HG02759 (cell line): ENCODE results near the gene BBS4.

Source experiments
- ATAC-seq: cut with Tn5 transposase; IDR thresholded peaks from one replicate; pipeline ENCODE4 v1.9.1; 2021; ENCODE audit warnings: mild to moderate bottlenecking, moderate library complexity; ENCODE audit not compliant: unreplicated experiment

The BBS4 gene

DNA sequence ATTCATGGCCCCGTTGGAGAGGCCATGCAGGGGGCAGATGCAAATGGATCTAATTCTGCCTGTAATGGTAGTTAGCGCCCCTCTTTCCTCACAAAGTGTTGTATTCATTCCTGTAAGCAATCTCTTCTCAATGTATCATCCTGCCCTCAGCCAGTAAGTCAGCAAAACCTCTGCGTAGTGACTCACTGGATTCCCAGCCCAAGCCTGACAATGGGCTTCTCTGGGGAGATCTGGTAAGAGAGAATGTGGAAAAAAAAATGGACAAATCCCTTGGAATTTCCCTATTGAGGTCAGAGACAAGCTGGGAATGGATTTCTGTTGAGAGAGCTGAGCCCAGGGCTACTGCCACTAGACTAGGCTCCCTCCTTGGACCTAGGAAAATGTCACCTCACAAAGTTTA, 72.2 kb downstream of the BBS4 start:
- ATAC-seq = no peak

DNA sequence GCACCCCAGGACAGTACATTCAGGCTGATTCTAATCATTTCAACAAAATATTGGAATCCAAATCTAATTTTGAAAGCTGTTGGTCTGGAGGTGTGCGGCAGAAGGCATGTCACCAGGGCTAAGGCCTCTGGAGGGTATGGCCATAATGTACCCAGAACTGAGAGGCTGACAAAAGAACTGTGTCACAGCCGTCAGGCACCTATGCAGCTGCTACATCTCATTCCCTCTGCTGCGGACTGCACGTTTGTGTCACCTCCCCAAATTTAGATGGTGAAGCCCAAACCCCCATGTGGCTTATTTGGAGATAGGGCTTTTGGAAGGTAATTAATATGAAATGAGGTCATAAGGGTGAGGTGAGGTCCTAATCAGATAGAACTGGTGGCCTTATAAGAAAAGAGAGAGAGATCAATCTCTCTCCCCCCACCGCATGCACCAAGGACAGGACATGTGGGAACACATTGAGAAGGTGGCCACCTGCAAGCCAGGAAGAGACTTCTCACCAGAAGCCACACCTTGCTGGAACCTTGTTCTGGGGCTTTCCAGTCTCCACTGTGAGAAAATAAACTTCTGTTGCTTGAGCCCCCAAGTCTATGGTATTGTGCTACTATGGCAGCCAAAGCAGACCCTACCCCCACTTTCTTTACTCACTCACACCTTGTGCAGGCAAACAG, 74.7 kb downstream of the BBS4 start:
- no peak for ATAC-seq

DNA sequence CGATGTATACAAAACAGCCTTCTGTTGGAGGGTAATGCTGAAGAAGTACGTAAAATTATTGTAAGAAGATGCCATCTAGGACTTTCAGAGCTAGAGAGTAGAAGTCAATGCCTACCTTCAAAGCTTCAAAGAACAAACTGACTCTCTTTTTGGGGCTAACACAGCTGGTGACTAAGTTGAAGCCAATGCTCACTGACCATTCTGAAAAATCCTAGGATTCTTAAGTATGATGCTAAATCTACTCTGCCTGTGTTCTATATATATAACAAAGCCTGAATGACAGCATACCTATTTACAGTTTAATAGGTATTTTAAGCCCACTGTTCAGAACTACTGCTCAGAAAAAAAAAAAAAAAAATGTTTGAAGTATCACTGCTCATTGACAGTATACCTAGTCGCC, 78.6 kb downstream of the BBS4 start:
- ATAC-seq = no peak

DNA sequence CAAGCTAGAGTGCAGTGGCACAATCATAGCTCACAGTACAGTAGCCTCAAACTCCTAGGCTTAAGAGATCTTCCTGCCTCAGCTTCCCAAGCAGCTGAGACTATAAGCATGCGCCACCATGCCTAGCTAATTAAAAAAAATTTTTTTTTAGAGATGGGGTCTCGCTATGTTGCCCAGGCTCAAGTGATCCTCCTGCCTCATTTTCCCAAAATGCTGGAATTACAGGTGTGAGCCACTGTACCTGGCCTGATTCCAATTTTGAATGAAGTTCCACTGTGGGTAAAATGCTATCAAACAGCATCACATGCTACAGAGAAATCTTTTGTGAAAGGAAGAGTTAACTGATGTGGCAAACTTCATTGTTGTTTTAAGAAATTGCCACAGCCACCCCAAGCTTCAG, 80.0 kb downstream of the BBS4 start:
- no peak for ATAC-seq

DNA sequence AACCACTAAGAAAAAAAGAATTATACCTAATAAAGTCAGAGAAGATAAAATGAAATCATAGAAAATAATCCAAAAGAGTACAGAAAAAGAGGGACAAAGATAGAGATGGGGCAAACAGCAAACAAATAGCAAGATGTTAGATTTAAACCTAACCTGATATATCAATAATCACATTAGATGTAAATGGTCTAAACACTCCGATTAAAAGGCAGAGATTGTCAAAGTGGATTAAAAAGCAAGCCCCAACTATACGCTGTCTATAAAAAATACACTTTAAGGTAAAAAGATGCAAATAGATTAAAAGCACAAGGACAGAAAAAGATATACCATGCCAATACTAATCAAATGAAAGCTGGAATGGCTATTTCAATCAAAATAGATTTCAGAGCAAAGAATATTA, 80.8 kb downstream of the BBS4 start:
- no peak for ATAC-seq

DNA sequence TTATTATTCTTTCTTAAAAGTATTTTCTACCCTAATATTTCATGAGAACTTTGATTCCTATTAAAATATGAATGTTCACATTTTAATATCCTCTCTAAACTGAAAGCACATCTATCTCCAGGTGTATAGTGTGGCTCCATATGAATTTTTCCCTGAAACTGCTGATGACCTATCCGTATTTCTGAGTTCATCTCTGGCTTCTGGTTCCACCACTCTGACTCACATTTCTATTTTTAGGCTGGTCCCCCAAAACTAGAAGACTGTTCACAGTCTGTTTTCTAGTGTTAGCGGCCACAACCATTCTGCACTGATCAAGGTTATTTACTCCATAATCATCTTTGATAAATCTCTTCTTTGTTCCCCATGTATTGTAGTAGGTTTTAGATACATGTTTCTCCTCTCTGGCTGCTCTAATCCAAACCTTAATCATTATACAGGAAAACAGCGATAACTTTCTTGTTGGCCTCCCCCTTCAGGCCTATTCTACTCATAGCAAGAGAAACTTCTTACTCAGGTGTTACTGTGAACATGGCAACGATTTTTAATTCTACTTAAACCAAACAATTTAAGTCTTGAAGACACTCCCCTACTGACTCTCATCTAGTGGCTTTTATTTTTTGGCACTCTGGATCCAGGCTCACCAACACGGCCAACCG, 84.8 kb downstream of the BBS4 start:
- no peak for ATAC-seq

DNA sequence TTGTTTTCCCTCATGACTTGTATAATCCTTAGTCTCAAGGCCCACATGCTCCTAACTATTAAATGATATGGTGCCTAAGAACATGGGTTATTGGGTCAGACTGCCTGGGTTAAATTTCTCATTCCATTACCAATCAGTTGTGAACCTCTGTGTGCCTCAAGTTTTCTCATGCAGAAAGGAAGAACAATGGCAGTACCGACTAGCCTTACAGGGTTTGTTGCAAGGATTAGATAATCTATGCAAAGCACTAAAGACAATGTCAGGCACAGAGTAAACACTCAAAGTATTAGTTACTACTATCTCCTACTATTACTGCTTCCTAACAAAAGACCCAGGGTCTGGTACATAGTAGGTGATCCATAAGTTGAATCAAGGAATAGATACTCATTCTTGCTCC, 85.3 kb downstream of the BBS4 start:
- no peak for ATAC-seq

DNA sequence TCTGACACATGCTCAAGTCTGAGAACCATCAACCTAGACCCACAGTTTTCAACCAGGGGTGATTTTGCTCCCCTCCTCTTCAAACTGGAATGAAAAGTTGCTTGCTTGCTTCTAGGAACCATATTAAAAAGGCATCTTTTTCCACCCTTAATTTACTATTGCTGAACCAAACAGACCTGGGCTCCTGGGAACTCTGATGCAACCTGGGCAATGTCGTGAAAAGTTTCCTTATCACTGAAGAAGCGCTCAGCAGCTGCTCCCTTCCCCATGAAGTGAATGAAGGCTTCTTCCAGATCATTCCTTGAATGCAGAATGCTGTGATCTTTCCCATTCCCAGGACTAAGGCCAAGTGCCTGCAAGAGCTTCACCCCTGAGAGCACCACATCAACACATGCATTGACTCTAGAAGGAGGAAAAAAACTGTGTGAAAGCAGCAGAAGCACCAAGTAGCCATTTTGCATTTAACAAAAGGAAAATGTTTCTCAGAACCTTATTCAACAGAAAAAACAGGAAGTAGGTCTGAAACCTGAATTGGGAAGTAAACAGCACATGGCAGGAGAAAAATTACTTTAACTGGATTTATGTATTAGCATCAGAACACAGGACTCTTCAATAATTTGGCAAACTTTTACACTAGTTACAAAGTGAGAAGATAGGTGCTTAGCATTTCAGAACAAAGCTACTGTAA, 88.8 kb downstream of the BBS4 start:
- no peak for ATAC-seq

DNA sequence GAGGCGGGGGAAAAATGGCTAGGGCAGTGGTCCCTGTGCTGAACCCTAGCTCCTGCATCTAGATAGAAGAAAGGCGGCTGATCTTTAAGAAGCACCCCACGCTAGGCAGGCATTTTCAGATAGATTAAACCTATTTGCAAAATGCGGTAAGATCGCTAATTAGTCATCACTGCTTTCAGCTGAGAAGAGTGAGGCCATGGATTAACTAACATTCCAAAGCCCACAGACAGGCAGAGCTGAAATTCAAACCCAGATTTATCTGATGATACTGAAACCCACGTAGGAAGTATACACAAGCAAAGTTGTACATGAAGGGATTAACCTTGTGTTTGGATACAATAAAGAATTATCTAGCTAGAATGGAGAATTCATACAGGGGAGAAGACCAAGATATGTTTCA, 92.8 kb downstream of the BBS4 start:
- no peak for ATAC-seq

DNA sequence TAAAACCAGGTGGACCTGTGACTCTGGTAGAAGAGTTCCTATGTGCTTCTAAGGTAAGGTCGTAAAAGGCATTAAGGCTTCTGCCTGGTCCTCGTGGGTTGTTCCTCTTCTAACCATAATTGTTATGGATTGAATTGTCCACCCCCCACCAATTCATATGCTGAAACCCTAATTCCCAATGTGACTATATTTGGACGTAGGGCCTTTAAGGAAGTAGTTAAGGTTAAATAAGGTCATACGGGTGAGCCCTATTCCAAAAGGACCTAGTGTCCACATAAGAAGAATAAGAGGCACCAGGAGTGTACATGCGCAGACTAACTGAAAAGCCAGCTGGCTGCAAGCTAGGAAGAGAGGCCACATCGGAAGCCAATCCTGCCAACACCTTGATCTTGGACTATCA, 95.6 kb downstream of the BBS4 start:
- ATAC-seq = no peak

DNA sequence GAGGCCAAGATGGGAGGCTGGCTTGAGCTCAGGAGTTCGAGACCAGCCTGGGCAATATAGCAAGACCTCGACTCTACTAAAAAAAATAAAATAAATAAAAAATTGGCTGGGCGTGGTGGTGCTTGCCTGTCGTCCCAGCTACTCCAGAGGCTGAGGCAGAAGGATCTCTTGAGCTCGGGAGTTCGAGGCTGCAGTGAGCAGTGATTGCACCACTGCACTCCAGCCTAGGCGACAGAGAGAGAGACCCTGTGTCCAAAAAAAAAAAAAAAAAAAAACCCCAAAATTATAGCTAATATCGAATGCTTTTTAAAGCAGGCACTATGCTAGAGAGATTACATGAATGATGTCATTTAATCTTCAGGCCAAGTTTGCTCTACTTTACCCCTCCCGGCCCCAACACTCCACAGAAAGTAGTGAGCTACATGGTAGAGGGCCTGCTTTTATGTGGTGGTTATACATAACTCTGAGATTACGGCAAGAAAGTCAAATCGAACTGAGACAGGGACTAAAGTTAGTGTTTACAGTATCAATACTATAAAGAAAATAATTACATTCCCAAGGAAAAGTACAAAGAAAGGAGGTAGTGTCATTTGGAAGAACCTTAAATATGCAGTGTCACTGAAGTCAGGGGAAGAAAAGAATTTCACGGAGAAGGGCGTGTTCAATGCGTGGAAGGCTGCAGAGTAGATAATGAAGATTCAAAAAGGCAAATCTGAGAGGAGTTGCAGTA, 96.4 kb downstream of the BBS4 start:
- no peak for ATAC-seq

DNA sequence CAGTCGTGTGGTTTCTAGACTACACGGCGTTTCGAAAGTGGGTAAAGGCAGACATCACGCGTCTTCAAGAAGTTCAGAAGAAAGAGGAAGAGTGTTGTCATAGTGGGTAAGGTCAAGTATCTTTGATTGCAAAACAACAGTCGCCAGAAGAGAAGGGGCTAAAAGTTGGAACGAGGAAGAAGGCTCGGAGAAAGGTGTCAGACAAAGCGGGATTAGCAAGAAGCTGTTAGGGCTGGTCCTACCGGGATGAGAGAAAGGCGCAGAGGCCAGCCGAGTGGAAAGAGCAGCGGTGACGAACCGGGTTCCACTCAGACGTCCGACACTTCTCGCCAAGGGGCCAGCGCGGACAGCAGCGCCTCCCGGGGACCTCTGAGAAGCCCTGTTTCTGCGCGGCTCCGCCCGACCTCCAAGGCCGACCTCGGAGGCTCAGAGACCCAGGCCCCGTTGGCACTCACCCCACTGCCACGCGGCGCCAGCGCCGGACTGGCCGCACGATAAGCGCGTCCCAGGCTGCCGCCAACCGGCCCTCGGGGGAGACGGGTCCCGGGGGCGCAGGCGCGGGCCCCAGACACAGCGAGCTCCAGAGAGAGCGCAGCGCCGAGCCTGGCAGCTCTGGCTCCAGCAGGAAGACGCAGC, 97.1 kb downstream of the BBS4 start:
- peak; percentile 40 for ATAC-seq

DNA sequence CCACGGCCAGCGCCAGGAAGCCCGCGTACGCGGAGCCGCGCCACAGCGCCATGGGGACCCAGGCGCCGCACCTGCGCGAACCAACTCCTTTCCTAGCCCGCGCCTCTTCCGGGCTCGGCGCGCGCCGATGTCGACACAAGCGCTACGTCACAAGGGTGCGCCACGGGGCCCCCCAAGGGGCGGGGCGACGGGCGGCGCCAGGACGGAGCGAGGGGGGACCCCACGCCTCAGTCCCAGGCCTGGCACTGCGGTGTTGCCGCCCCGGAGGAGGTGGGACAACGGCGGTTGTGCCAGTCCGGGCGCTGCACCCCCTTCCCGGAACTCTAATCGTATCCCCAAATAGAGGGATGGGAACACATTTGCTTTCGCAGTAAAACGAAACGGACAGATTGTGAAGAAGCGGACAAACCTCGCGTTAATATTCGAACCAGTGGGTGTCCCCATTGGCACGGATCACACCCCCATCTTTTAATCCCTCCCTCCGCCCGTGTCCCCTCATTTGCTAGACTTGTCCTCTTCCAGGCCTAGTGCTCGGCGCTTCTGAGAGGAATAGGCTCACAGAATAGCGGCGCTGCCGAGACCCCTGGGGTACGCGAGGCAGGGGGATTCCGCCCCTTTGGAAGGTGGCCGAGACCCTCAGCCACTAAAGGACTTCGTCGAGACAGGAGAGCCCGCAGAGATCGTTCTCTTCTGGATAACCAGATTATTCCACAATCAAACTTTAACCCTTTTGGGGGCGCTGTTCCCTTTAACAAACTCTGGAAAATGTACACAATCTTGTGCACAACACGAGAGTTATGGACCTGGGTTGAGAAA, 97.8 kb downstream of the BBS4 start, which contains the start of gene ADPGK:
Gene ADPGK (minus strand): TSS at position 119 of the 816 bp plus-strand sequence. CDS start 67 bp downstream, at position 52.
- ATAC-seq = peak; percentile 84

DNA sequence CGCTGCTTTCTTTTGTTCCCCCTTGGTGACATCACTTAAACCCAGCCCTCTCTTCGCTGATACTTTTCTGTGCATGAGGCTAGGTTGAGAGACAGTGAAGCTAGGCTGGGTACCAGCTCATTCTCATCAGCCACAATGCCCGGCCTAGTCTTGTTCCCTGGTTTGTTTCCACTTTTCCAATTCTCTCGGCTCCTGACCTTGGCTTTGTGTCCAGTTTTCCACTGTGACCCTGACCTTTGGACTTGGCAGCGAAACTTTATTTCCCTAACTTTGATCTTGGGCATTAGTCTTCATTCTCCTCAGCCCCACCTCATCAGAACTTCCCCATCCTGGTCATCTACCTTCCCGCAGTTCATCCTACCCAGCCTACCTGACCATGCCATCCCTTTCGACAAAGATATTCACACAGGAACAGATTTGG, 98.5 kb downstream of the BBS4 start:
- no peak for ATAC-seq

DNA sequence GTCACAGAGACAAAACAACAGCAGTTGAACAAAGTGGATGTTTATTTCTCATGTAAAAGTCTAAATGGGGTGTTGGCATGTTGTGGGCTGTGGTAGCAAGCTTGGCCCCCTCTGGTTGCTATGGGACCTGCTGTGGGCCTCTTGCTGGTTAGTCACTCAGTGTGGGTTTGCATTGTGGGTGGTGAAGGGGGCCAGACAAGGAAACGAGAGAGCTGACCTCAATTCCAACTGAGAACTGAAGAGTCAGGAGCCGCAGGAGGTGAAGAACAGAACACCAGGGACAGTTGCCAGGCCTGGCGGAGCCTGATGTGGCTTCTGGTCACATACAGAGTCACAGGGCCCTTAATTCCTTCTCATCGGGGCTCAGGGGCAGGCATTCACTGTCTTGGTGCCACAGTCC, 99.4 kb downstream of the BBS4 start:
- no peak for ATAC-seq

DNA sequence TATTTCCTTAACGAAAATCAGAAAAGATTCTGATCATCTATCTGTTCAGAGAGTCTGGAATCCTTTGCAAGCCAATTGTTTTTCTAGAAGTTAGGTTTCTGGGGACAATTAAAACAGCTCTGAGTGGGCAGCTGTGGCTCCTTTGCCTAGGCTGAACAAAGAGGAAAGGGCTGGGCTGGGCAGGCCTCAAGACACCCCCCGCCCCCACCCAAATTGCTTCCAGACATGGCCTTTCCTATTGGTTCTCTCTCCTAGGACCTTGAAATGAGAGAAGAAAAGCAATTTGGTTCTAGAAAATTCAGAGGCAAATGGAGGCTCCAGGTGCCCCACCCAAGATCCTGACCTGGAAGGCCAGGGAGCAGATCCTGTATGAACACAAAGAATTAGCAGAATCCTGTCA, 99.8 kb downstream of the BBS4 start:
- no peak for ATAC-seq

DNA sequence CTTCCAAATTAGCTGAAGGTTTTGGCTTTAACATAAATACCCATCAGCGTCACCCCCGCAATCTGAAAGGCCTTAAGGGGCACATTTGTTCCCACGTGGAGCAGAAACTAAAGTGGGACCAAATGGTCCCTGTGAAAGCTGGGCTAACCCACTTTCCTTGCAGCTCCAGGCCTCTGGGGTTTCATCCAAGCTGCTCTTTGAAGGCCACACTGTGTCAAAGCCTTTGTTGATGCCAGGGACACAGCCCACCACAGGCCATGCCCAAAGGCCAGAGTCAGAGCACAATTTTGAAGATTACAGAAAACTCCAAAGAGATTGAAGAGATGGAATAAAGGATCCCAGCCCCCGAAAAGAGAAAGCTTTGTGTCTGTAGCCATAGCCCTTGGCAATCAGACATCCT, 100.2 kb downstream of the BBS4 start:
- ATAC-seq = no peak

DNA sequence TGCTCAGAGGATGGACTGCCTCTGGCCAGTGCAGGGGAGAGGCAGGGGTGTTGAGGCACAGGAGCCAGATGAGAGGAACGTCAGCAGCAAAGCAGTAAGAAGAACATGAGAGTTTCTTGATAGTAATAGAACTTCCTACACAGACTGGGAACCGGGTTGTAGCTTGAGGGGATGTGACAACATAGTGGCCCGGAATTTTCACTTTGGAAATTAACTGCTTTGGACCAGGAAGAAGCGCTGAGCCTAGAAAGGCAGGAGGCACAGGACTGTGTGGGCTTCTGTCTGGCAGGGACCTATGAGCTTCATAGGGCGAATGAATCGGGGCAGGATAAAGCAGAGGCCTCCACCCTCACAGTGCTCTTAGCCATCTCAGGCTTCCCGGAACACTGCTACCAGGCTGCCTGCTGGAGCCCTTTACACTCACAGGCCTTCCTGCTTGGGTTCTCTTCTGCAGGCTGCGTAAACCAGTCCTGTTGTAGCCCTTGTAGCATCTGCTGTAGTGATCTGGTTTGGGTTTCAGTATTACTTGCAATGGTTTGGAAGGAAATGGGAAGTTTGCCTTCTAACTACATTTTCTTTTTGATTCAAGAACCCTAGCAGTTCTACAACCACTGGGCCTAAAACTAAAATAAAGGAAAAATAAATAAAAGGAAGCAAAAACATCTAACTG, 100.8 kb downstream of the BBS4 start:
- no peak for ATAC-seq

DNA sequence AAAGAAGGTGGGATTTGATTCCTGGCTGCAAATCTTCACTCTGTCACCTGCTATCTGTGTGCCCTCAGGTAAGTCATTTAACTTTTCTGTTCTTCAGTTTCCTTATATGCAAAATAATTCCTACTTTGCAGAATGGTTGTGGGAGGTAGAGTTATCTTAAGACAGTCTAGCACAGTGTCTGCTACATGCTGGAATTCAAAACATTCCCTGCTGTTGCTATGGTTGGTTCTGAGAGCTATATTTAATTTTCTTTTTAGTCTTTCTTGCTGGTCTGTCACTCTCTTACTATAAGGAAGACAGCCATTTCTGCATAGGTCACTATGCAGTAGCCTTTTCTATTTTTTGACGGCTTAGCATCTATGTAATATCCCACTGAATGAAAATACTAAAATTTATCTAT, 101.5 kb downstream of the BBS4 start:
- ATAC-seq = no peak
